HG02642 (cell line): ENCODE results near the gene ADAMTSL2.

Experiments
- ATAC-seq: cut with Tn5 transposase; IDR thresholded peaks from one replicate; pipeline ENCODE4 v1.9.1; 2021; ENCODE audit warnings: mild to moderate bottlenecking; ENCODE audit not compliant: unreplicated experiment, poor library complexity

ADAMTSL2 gene

GRCh38 chr9:133516256-133516960 is 18.1 kb upstream of the ADAMTSL2 start:
- no peak for ATAC-seq

DNA sequence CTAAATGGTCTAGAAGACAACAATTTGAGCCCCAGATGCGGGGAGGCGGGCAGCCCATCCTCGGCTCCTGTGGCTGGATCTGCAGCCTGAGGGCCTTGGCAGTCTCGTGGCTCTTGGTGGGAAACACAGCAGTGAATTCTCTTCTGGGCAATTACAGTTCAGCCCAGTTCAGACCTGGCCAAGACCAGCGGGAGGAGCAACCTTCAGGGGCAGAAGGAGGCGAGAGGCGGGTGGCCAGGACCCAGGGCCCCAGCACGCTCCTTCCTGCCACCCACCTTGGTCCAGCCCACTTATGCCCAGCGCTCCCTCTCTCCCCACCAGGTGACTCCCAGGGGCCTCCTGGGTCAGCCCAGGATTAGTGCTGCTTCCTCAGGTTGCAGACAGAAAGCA is 17.5 kb upstream of the ADAMTSL2 start:
- no peak for ATAC-seq

DNA sequence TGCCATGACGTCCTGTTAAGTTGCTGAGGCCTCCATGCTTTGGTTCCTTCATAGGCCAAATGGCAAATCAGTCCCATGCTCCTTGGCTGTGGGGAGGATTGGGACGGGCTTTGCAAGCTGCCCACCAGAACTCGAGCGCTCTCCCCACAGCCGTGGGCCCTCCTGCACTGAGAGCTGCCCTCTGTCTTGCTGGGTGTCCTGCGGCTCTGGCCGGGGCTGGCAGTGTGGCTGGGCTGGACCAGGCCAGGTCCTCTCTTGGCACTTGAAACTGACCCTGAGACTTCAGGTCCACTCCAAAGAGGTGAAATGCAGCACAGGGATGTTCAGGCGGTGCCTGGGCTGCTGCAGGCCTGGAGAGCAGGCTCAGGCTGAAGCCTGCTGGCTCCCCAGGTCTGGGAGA is 16.8 kb upstream of the ADAMTSL2 start:
- no peak for ATAC-seq

DNA sequence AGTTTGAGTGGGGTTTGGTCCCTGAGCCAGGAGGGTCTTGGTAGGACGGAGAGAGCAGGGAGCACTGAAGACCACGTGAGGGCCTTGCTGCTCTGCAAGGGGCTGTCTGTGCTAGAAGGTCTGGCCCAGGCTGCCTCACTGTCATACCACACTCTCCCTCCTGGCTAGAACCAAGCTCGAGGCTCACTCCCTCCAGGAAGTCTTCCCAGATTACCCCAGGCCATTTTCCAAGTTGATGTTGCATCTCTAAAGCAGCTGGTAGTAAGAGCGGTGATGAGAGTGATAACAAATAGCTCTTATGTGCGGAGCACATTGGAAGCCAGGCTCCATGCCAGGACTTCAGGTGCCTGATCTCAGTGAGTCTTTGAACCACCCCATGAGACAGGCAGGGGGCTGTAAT is 16.3 kb upstream of the ADAMTSL2 start:
- no peak for ATAC-seq

- no peak for ATAC-seq
These were observed 15.6 kb upstream of the ADAMTSL2 start for GRCh38 chr9:133518706-133519449.

DNA sequence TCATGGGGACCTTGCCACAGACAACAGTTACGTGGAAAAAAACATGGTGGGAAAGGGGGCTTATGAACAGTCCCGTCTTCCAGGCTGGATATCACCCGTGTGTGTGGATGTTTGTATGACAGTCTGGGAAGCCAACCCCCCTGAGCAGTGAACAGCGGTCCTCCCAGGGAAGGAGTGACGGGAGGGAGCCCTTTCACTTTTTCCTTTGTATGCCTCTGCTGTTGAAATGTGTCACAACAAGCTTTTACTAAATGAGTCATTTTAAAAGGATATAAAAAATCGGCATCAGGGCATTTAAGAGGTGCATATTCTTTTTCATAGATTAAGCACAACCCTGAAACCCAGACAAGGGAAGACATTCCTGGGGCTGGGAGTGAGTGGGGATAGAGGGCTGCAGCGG is 14.8 kb upstream of the ADAMTSL2 start:
- no peak for ATAC-seq

DNA sequence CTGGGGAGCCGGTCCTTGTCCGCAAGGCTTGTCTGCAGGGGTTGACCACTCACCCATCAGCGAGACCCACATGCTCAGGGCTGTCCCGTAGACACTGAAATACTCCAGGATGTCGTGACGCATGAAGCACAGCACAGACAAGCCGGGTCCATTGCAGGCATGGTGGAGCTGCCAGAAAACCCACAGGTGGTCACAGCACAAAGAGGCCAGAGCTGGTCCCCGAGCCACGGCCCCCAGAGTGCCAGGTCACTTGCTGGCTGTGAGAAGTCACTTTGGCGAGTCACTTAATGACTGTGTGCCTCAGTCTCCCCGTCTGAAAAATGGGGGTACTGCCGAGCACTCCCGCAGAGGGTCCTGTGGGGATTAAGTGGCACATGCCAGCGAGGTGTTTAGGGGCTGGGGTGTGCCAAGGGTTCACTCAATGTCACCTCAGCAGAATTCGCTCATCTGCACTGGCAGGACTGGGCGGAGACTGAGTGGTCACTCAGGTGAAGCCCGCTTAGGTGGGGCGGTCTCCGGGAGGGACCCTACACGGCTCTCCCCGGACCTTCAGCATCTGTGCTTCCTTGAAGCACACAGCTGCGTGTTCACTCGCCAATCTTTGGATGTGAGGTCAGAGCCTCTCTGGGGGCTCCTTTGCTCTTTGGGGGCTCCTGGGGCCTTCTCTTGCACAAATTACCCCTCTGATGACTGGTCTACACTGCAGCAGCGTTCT is 14.2 kb upstream of the ADAMTSL2 start:
- ATAC-seq: no peak

GRCh38 chr9:133521122-133522072 is 13.1 kb upstream of the ADAMTSL2 start:
- ATAC-seq: no peak

DNA sequence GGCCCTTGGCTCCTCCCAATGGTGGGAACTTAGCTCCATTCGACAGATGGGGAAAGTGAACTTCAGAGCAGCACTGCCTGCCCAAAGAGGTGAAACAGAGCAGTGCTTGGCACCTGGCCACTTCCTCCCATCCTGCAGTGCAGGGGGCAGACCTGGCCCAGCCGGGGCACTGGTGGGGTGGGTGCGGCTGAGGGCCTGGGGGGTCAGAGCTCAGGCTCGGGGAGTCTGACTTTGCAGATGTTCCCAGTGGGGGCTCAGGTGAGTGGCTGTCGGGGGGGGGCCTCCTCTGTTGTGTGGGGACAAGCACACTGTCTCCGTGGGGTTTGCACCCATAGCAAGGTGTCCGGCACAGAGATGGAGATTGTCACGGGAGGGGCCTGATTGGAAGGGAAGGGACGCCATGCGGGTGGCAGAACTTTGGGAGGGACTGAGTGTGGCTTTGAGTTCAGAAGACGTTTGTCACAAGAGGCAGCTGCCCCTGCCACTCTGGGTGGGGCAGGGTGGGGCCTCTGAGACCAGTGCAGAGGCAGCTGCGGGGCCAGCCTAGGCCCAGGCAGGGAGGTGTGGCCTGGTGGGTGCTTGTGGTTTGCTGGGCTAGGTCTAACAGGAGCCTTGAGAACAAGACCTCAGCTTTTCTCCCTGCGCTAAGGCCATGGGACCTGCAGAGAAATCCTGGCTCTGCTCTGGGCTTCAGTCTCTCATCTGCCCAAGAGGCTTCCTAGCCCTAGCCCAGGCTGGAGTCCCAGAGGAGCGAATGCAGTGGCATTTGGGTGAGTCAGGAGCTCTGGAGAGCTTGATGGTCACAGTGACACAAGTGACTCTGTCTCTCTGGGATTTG is 12.2 kb upstream of the ADAMTSL2 start:
- no peak for ATAC-seq

GRCh38 chr9:133523106-133523505 is 11.4 kb upstream of the ADAMTSL2 start:
- ATAC-seq: no peak

DNA sequence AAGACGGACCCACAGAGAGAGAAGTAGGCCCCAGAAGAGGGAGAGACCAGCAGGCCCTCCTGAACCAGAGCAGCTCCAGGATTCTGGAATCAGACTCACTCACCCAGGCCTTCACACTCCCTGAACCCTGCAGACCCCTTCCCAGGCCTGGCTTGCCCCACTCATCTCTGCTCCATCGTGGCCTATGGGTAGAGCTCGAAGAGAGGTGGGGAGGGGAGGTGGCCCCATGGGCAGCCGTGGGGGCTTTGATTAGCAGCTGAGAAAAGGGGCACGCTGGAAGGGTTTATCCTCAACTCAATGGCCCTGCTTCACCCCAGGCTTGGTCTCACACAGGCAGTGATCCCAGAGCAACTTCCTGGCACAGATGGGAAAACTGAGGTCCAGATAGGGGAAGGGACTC is 10.4 kb upstream of the ADAMTSL2 start:
- ATAC-seq: no peak

GRCh38 chr9:133524679-133525228 is 9.8 kb upstream of the ADAMTSL2 start, which contains the start of gene MYMK:
MYMK (minus strand) TSS chr9:133524959; CDS start chr9:133524844, 115 bp downstream.
- no peak for ATAC-seq

DNA sequence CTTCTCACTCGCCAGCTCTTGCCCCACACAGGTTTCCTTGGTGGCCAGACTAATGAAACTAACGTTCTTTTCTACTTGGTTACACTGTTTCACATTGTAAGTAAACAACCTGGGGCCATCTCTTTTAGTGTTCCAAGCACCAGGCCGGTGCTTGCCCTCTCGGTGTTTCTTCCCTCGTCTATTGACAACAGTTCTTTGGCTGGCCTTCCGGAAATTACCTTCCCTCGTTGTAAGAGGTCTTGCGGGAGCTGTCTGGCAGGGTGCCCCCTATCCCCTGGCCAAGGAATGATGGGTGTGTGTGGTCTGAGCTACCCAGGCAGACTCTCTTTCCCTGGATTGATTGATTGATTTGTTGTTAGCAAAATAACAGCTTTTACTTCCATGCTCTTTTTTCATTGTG is 8.8 kb upstream of the ADAMTSL2 start:
- ATAC-seq: no peak

DNA sequence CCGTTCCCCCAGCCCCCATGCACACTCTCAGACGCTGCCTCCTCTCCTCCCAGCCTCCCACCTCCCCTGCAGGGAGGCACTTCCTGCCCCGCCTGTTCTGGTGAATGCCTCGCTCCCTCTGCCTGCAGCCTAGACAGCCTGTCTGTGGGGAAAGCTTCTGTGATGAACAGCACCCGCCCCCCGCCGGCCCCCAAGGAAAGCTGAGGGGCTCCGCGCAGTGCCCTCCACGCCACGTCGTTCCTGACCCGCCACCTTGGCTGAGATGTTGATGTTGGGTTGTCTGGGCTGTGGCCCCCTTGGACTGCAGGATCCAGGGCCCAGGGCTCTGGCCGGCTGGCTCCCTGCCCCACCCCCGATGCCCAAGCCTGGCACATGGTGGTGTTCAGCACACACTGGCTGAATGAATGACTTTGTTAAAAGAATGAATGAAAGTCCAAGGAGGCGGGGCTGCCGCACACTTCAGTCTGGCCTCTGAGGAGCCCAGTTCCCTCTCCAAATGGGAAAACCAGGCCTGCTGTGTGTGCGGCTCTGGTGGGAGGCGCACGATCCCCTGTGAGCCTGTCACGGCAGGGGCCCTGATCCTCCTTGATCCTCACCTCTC is 7.7 kb upstream of the ADAMTSL2 start:
- ATAC-seq: no peak

GRCh38 chr9:133527444-133527920 is 7.0 kb upstream of the ADAMTSL2 start:
- no peak for ATAC-seq

- ATAC-seq: no peak
These were observed 6.3 kb upstream of the ADAMTSL2 start for GRCh38 chr9:133528001-133528875.

- ATAC-seq: no peak
These were observed 5.6 kb upstream of the ADAMTSL2 start for GRCh38 chr9:133528876-133529241.

GRCh38 chr9:133529457-133529856 is 5.0 kb upstream of the ADAMTSL2 start:
- ATAC-seq: no peak
